HG02798 (cell line): ENCODE measurements around the gene NUBPL.
"Not testable (repeated sequence)": the region's sequence is repeated elsewhere in the genome, so short reads cannot be mapped to it uniquely, and the experiment has no call there.

ENCODE experiments used
- ATAC-seq: cut with Tn5 transposase; IDR thresholded peaks from one replicate; pipeline ENCODE4 v1.9.1; 2021; ENCODE audit warnings: mild to moderate bottlenecking; ENCODE audit not compliant: unreplicated experiment, poor library complexity

The NUBPL gene

GRCh38 chr14:31660728-31661127 is 99.5 kb downstream of the NUBPL start:
- ATAC-seq: no peak

GRCh38 chr14:31668348-31668747 is 107.1 kb downstream of the NUBPL start:
- no peak for ATAC-seq

GRCh38 chr14:31672709-31673108 is 111.5 kb downstream of the NUBPL start:
- ATAC-seq: no peak

- ATAC-seq: no peak
Measured at GRCh38 chr14:31677052-31677451, 115.8 kb downstream of the NUBPL start.

- no peak for ATAC-seq
Measured at GRCh38 chr14:31677630-31678029, 116.4 kb downstream of the NUBPL start.

GRCh38 chr14:31678421-31679249 is 117.4 kb downstream of the NUBPL start:
- ATAC-seq: no peak

GRCh38 chr14:31682768-31683167 is 121.6 kb downstream of the NUBPL start:
- ATAC-seq: no peak

- no peak for ATAC-seq
Measured at GRCh38 chr14:31687726-31688125, 126.5 kb downstream of the NUBPL start.

- ATAC-seq: no peak
Measured at GRCh38 chr14:31690056-31690455, 128.9 kb downstream of the NUBPL start.

GRCh38 chr14:31692376-31692781 is 131.2 kb downstream of the NUBPL start:
- no peak for ATAC-seq

GRCh38 chr14:31696378-31696777 is 135.2 kb downstream of the NUBPL start:
- ATAC-seq: no peak

GRCh38 chr14:31699809-31700208 is 138.6 kb downstream of the NUBPL start:
- ATAC-seq: no peak

- no peak for ATAC-seq
Measured at GRCh38 chr14:31700282-31701074, 139.3 kb downstream of the NUBPL start.

- ATAC-seq: no peak
Measured at GRCh38 chr14:31702130-31702529, 140.9 kb downstream of the NUBPL start.

GRCh38 chr14:31703056-31703455 is 141.9 kb downstream of the NUBPL start:
- no peak for ATAC-seq

- no peak for ATAC-seq
Measured at GRCh38 chr14:31705731-31706130, 144.5 kb downstream of the NUBPL start.

GRCh38 chr14:31708661-31709060 is 147.5 kb downstream of the NUBPL start:
- ATAC-seq: not testable (repeated sequence)

GRCh38 chr14:31712244-31713127 is 151.3 kb downstream of the NUBPL start:
- no peak for ATAC-seq

GRCh38 chr14:31716208-31716607 is 155.0 kb downstream of the NUBPL start:
- ATAC-seq: no peak

- no peak for ATAC-seq
Measured at GRCh38 chr14:31717294-31718085, 156.3 kb downstream of the NUBPL start.
